ENCODE results near the gene CRYBG1.

DNA sequence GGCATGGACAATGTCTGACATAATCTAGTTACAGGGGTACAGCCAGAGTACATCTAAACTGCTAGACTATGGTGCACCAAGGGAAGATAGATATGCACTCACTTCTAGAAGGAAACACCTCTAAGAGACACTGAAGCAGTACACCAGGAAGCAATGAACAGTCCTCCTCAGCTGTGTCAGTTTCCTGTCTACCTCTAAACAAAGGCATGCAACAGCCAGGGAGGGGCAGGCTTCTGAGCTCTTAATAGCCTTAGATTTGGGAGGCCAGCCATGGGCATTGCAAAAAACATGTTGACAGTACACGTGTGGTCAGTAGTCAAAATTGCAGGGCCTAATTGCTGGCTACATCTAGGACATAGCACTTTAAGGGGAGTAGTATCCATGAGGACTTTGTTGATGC is 21.4 kb downstream of the CRYBG1 start:
- TF ChIP-seq, protein P1, sequence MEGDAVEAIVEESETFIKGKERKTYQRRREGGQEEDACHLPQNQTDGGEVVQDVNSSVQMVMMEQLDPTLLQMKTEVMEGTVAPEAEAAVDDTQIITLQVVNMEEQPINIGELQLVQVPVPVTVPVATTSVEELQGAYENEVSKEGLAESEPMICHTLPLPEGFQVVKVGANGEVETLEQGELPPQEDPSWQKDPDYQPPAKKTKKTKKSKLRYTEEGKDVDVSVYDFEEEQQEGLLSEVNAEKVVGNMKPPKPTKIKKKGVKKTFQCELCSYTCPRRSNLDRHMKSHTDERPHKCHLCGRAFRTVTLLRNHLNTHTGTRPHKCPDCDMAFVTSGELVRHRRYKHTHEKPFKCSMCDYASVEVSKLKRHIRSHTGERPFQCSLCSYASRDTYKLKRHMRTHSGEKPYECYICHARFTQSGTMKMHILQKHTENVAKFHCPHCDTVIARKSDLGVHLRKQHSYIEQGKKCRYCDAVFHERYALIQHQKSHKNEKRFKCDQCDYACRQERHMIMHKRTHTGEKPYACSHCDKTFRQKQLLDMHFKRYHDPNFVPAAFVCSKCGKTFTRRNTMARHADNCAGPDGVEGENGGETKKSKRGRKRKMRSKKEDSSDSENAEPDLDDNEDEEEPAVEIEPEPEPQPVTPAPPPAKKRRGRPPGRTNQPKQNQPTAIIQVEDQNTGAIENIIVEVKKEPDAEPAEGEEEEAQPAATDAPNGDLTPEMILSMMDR (IDR thresholded peaks at IDR 0.05): no peak
- TF ChIP-seq EZH2 (IDR thresholded peaks at IDR 0.05; ENCODE audit: borderline replicate concordance, insufficient read depth, low read depth, low read length, poor library complexity, severe bottlenecking): no peak

Data from B cell (primary cell).